SU-DHL-6 (cell line): ENCODE measurements around the gene THSD4.

Source experiments
- H2AFZ ChIP-seq: fragments of 200-600 bp; sonication (generic); 2 replicates; pipeline ENCODE4 v1.6.1; 2014; ENCODE audit warnings: low read depth, mild to moderate bottlenecking, moderate library complexity, mixed read lengths, antibody characterized with exemption, low read length; ENCODE audit not compliant: severe bottlenecking
- H3F3A ChIP-seq: fragments of 200-600 bp; shearing (Covaris generic); 2 replicates; pipeline ENCODE4 v1.6.0; 2016; ENCODE audit warnings: antibody characterized with exemption, mild to moderate bottlenecking; ENCODE audit not compliant: insufficient read depth
- H3K27ac ChIP-seq: fragments of 200-600 bp; sonication (generic); 2 replicates; pipeline ENCODE4 v1.5.1; 2016; ENCODE audit warnings: low read depth, mild to moderate bottlenecking, low read length, moderate library complexity, mixed read lengths
- H3K27me3 ChIP-seq: fragments of 200-600 bp; sonication (generic), shearing (Covaris generic); 2 replicates; pipeline ENCODE4 v1.6.0; 2014; ENCODE audit warnings: mild to moderate bottlenecking, low read length
- H3K36me3 ChIP-seq: fragments of 200-600 bp; sonication (generic); 2 replicates; pipeline ENCODE4 v1.6.1; 2014; ENCODE audit warnings: mild to moderate bottlenecking, low read length, mixed read lengths
- H3K4me2 ChIP-seq: fragments of 300-600, 200-600 bp; shearing (Covaris generic), sonication (generic); 2 replicates; pipeline ENCODE4 v1.6.0; 2014; ENCODE audit warnings: low read length, low read depth, mild to moderate bottlenecking; ENCODE audit not compliant: poor library complexity, severe bottlenecking
- H3K4me3 ChIP-seq: fragments of 200-600 bp; sonication (generic); 2 replicates; pipeline ENCODE4 v1.5.1; 2014; ENCODE audit warnings: antibody characterized with exemption, low read length, mild to moderate bottlenecking, mixed read lengths; ENCODE audit not compliant: insufficient read depth, poor library complexity, severe bottlenecking
- H3K79me2 ChIP-seq: fragments of 200-600 bp; sonication (generic); 2 replicates; pipeline ENCODE4 v1.6.1; 2014; ENCODE audit warnings: mild to moderate bottlenecking, low read length, moderate library complexity; ENCODE audit not compliant: insufficient read depth
- H3K9ac ChIP-seq: fragments of 200-600 bp; sonication (generic); 2 replicates; pipeline ENCODE4 v1.7.0; 2014; ENCODE audit warnings: mild to moderate bottlenecking, low read length
- H3K9me2 ChIP-seq: fragments of 200-600 bp; sonication (generic); replicated peaks from 2 replicates; pipeline ENCODE4 v1.6.1; 2014; ENCODE audit warnings: low read length; ENCODE audit not compliant: insufficient read depth
- H3K9me3 ChIP-seq: fragments of 200-600 bp; sonication (generic); 2 replicates; pipeline ENCODE4 v1.6.1; 2014; ENCODE audit warnings: low read length, mixed read lengths; ENCODE audit not compliant: insufficient read depth
- H4K20me1 ChIP-seq: fragments of 200-600 bp; sonication (generic); 2 replicates; pipeline ENCODE4 v1.6.1; 2014; ENCODE audit warnings: low read depth, mild to moderate bottlenecking, antibody characterized with exemption, low read length, moderate library complexity, mixed read lengths
- EZH2phosphoT487 ChIP-seq: fragments of 200-600 bp; sonication (generic), shearing (Covaris generic); conservative IDR thresholded peaks from 2 replicates; pipeline ENCODE4 v1.6.1; 2018; ENCODE audit warnings: mild to moderate bottlenecking, antibody characterized with exemption, low read length, moderate library complexity, mixed read lengths
- TF ChIP-seq, protein P1 (sequence below): fragments of 200-600 bp; sonication (generic); IDR thresholded peaks from one replicate; pipeline ENCODE4 v1.5.1; 2017; ENCODE audit warnings: antibody characterized with exemption, mild to moderate bottlenecking, low read length, moderate library complexity; ENCODE audit not compliant: insufficient read depth, poor library complexity, severe bottlenecking

THSD4 gene

DNA sequence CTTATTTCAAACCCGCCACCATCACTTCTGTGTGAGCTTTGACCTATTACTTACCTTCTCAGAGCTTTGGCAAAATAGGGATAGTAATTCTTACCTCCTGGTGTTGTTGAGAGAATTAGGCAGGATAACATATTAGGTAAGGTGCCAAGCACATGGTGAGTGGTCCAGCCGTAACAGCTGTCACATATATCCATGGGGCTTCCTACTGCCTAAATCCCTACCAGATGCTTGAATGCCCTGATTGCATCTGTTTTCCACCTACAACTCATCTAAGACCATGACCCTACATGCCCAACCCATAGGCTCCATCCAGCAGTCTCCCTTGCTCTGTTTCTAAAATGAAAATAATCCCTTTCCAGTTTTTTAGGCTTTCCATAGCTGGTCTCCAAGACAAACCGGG is 532.8 kb downstream of the THSD4 start:
- no peak overlapping the region for H3K27ac ChIP-seq
- TF ChIP-seq, protein P1, sequence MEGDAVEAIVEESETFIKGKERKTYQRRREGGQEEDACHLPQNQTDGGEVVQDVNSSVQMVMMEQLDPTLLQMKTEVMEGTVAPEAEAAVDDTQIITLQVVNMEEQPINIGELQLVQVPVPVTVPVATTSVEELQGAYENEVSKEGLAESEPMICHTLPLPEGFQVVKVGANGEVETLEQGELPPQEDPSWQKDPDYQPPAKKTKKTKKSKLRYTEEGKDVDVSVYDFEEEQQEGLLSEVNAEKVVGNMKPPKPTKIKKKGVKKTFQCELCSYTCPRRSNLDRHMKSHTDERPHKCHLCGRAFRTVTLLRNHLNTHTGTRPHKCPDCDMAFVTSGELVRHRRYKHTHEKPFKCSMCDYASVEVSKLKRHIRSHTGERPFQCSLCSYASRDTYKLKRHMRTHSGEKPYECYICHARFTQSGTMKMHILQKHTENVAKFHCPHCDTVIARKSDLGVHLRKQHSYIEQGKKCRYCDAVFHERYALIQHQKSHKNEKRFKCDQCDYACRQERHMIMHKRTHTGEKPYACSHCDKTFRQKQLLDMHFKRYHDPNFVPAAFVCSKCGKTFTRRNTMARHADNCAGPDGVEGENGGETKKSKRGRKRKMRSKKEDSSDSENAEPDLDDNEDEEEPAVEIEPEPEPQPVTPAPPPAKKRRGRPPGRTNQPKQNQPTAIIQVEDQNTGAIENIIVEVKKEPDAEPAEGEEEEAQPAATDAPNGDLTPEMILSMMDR: no peak
- TF ChIP-seq EZH2phosphoT487: no peak
- H3F3A ChIP-seq: no peaks in the 10 kb centered on the region
- no peaks in the 10 kb centered on the region for H3K9me3 ChIP-seq
- no peaks in the 10 kb centered on the region for H3K27me3 ChIP-seq
- H2AFZ ChIP-seq: no peak overlapping the region
- H3K4me3 ChIP-seq: no peak overlapping the region
- no peaks in the 10 kb centered on the region for H4K20me1 ChIP-seq
- H3K9ac ChIP-seq: no peak overlapping the region
- H3K36me3 ChIP-seq: no peaks in the 10 kb centered on the region
- H3K9me2 ChIP-seq: no peaks in the 10 kb centered on the region
- H3K4me2 ChIP-seq: no peak overlapping the region
- H3K79me2 ChIP-seq: no peaks in the 10 kb centered on the region

DNA sequence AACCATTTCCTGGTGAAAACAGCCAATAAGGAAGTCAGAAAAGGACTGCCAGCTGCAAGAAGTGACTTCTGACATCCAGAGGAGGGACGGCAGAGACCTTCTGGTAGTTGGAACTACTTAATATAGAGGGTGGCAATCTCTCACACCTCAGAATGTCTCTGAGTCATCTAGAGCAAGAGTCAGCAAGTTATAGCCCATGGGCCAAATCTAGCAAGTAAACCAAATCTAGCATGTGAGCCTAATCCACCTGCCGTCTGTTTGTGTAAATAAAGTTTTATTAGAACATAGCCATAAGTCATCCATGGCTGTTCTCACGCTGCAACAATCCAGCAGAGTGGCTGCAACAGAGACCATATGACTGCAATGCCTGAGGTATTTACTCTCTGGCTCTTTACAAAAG is 534.6 kb downstream of the THSD4 start:
- H3K27me3 ChIP-seq: no peaks in the 10 kb centered on the region
- no peak overlapping the region for H3K4me2 ChIP-seq
- no peaks in the 10 kb centered on the region for H3K9me2 ChIP-seq
- no peaks in the 10 kb centered on the region for H3K79me2 ChIP-seq
- H3K9ac ChIP-seq: no peak overlapping the region
- H4K20me1 ChIP-seq: no peaks in the 10 kb centered on the region
- no peaks in the 10 kb centered on the region for H3K9me3 ChIP-seq
- H2AFZ ChIP-seq: peak overlapping the region; percentile 20
- H3K36me3 ChIP-seq: no peaks in the 10 kb centered on the region
- no peak overlapping the region for H3K27ac ChIP-seq
- no peak for TF ChIP-seq EZH2phosphoT487
- TF ChIP-seq, protein P1: no peak
- no peaks in the 10 kb centered on the region for H3F3A ChIP-seq
- no peak overlapping the region for H3K4me3 ChIP-seq

DNA sequence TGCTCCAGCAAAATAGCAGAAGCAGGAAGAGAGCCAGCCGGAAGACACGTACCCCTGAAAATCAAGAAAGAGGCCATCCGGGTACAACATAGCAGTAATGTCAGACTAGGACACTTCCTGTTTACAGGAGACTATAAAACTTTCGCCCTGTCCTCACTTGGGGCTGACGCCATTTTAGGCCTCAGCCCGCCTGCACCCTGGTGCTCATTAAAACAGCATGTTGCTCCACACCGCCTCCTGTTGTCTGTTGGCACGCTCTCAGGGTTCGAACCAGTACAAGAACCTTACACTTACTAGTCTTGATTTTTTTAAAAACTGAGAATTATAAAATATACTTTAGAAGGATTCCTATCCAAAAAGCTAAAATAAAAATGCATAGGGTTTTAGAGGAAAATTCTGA is 535.3 kb downstream of the THSD4 start:
- H2AFZ ChIP-seq: no peak overlapping the region
- H4K20me1 ChIP-seq: no peaks in the 10 kb centered on the region
- no peaks in the 10 kb centered on the region for H3K36me3 ChIP-seq
- no peaks in the 10 kb centered on the region for H3K79me2 ChIP-seq
- H3K27ac ChIP-seq: no peak overlapping the region
- no peaks in the 10 kb centered on the region for H3K9me3 ChIP-seq
- no peak overlapping the region for H3K4me2 ChIP-seq
- no peaks in the 10 kb centered on the region for H3K9me2 ChIP-seq
- TF ChIP-seq, protein P1: no peak
- TF ChIP-seq EZH2phosphoT487: no peak
- no peaks in the 10 kb centered on the region for H3K27me3 ChIP-seq
- H3F3A ChIP-seq: no peaks in the 10 kb centered on the region
- no peak overlapping the region for H3K9ac ChIP-seq
- no peak overlapping the region for H3K4me3 ChIP-seq

DNA sequence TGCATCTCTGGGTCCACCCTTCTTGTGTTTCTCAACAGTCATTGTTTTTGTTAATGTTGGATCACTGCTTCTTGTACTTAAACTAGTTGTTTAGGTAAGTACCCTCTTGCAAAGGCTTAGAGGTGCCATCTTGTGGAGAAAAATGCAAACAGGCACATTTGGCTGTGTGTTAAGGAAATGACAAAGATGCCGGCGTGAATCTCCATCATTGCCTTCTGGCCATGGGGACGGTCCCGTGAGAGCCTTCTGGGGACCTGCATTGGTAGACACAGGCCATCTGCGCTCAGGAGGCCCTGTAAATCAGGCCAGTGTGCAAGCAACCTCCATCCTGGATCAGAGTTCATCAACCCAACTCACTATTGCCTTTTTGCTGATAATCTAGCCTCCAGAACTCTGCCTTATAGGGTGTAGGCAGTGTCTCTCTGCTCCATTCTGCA is 536.5 kb downstream of the THSD4 start:
- TF ChIP-seq, protein P1: peak; percentile 45
- no peak for TF ChIP-seq EZH2phosphoT487
- H3K9me2 ChIP-seq: no peaks in the 10 kb centered on the region
- H3K36me3 ChIP-seq: no peaks in the 10 kb centered on the region
- H3K4me2 ChIP-seq: no peak overlapping the region
- no peaks in the 10 kb centered on the region for H3K27me3 ChIP-seq
- H3K4me3 ChIP-seq: no peak overlapping the region
- no peak overlapping the region for H3K27ac ChIP-seq
- H3K79me2 ChIP-seq: no peaks in the 10 kb centered on the region
- no peaks in the 10 kb centered on the region for H3K9me3 ChIP-seq
- no peak overlapping the region for H3K9ac ChIP-seq
- no peak overlapping the region for H2AFZ ChIP-seq
- no peaks in the 10 kb centered on the region for H3F3A ChIP-seq
- H4K20me1 ChIP-seq: no peaks in the 10 kb centered on the region
